DMS114 treated with DMSO at 0.1 percent for 48 hours (cell line): ENCODE measurements around the gene ASCC2.
"Not testable (repeated sequence)": the region's sequence is repeated elsewhere in the genome, so short reads cannot be mapped to it uniquely, and the experiment has no call there.

Experiments
- DNase-seq: peaks from one replicate; lab custom pipeline; 2025; ENCODE audit not compliant: unreplicated experiment; lab: John Stamatoyannopoulos, UW

Gene ASCC2

DNA sequence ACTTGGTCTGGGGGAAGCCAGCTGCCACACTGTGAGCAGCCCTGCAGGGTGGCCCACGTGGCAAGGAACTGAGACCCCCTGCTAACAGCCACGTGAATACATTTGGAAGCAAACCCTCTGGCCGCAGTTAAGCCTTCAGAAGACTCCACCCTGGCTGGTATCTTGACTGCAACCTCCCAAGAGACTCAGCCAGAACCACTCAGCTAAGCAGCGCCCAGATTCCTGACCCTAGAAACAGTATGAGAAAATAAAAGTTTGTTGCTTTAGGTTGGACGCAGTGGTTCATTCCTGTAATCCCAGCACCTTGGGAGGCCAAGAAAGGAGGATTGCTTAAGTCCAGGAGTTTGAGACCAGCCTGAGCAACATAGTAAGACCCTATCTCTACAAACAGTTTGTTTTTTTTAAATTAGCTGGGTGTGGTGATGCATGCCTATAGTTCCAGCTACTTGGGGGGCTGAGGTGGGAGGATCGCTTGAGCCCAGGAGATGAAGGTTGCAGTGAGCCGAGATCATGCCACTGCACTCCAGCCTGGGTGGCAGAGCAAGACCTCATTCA is 79.9 kb downstream of the ASCC2 start:
- DNase-seq, result no peak

DNA sequence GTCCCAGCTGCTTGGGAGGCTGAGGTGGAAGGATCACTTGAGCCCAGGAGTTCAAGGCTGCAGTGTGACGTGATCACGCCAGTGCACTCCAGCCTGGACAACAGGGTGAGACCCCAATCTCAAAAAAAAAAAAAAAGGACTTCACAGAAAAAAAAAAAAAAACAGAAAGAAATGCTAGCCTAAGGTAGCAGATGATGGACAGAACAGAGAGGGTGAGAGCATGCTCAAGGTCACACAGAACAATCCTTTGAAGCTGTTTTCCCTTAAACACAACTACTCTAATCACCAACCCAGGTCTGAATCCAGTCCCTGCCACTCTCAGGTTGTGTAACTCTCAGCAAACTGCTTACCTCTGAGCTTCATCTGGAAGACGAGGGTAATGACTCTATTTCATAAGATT is 81.0 kb downstream of the ASCC2 start:
- DNase-seq, result no peak

DNA sequence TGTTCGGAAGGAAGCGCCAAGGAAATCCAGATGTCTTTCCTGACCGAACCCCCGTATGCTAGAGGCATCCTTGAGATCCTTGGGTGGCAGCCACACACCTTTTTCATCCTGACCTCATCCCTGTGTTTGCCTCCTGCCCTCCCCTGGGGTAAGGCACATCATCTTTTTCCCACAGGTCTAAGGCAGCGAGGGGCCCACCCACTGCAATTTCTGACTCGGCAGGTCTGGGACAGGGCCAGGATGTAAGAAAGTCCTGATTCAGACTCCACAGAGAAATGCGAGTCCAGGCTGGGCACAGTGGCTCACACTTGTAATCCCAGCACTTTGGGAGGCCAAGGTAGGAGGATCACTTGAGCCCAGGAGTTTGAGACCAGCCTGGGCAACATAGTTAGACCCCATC is 81.7 kb downstream of the ASCC2 start:
- no peak for DNase-seq

DNA sequence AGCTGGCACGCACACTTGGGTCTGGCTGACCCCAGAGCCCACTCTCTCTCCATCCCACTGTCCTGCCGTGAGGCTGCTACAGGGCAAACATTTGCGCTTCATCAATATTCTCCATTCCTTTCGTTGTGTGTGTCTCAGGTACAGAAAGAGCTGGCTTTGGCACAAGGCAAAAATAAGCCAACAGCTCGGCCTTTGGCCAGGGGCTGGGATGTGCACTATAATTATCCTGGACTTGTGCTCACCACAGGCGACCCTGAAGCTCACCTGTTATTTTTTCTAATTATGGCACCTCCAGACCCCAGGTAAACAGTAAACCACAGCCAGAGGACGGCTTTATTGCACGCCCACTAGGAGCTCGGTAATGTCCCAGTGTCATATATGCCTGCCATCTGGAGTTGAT is 82.2 kb downstream of the ASCC2 start:
- DNase-seq, result no peak

DNA sequence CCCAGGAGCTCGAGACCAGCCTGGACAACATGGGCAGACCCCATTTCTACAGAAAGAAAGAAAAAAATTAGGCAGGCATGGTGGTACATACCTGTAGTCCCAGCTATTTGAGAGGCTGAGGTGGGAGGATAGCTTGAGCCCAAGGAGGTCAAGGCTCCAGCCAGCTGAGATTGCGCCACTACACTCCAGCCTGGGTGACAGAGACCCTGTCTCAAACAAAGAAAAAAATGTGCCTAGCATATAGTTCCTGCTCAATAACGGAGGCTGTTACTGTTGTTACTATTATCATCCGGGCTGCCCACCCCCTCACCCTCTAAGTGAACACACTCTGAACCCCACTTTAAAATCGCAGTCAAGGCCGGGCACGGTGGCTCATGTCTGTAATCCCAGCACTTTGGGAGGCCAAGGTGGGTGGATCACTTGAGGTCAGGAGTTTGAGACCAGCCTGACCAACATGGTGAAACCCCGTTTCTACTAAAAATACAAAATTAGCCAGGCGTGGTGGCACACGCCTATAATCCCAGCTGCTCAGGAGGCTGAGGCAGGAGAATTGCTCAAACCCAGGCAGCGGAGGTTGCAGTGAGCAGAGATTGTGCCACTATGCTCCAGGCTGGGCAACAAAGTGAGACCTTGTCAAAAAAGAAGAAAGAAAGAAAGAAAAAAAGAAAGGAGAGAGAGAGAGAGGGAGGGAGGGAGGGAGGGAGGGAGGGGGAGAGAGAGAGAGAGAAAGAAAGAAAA is 83.2 kb downstream of the ASCC2 start:
- DNase-seq, result not testable (repeated sequence)

DNA sequence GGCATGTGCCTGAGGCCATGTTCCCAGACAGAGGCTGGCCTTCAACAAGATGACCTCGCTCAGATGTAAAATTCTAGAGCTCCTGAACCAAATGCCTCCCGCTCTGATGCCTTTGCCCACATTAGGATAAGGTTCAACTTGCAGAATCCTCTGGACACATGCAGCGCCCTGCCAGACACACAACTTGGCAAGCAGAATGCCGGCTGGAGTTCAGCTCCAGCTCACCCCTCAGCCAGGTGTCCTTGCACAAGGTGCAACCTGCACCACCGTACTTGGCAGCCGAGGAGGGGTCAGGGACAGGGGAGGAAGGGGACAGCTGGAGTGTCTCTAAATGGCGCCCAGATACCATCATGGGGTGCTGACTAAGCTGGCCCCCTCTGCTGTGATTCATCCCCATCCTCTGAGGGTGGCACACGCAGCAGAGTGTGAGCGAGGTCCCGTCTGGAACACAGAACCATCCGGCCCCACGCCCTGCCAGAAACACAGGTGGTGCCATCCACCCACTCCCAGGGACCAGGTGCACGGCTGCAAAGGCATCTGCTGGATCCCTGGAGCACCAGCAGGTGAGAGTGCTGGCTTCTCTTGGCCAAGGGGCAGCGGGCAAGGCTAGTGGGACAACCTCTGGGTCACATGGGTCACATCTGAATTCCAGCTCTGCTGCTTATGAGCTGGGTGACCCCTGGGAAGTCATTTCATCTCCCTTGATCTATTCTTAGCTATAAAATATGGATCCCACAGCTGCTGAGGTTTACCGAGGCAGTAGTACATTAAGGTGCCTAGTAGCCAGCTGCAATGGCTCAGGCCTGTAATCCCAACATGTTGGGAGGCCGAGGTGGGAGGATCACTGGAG is 84.0 kb downstream of the ASCC2 start:
- DNase-seq, result no peak

DNA sequence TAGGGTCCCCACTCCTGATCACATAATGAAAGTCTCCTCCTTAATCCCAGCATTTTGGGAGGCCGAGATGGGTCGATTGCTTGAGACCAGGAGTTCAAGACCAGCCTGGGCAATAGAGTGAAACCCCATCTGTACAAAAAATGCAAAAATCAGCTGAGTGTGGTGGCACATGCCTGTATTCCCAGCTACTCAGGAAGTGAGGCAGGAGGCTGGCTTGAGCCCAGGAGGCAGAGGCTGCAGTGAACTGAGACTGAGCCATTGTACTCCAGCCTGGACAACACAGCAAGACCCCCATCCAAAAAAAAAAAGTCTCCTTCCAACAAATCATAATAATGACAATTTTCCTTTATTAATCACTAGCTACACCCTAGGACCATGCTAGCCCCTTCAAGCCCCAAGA is 86.4 kb downstream of the ASCC2 start:
- DNase-seq, result no peak

DNA sequence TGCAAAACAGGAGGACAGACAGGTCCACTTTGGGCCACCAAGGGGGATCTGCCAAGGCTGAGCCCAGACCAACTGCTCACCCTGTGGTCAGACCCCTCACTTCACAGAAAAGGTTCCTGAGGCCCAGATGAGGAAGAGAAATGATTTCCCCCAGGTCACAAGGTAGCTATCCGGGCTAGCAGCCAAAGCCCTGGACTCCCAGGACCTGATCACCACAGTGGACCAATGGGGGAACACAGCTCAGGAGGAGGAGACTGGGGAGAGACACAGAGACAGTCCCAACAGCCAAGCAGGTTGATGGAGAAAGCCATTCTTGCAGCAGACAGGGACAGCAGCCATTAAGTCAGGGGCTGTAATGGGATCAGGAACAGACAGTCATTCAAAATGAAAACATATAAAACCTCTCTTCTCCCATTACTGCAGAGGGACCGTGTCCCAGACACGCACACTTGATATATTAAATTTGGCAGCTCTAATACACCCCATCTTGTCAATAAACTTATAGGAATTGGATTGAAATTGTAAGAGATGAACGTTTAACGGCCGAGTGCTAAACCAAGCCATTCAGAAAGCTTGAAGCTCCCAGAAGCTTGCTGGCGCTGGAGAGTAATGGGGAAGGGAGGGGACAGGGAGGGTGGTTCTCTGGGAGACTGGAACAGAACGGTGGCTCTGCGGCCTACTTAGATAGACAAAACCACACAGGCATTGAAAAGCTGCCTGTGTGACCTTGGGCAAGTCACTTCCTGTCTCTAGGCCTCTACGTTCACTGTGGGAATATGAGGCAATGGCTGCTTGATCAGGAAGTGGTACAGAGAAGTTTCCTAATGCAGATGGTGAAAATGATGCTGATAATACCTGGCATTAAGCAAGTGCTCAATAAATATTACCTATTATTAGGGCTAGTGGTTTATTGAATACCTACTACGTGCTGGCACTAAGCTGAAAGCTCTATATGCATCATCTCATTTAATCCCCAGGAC is 87.2 kb downstream of the ASCC2 start:
- DNase-seq, result no peak

DNA sequence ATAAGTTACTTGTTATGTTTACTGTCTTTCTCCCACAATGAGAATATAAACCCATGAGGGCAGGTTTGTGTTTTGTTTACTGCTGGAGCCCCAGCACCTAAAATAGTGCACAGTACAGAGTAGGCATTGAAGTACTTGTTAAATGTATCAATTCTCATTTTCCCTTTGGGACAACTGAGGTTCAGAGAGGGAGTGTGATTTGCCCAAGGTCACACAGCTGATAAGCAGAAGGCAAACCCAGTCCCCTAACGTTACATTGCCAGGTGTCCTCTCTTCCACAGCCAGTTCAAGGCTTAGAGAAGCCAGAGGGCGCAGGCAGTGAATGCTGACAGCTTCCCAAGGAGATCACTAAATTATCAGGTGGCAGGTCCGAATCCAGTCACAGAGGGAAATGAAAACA is 88.0 kb downstream of the ASCC2 start:
- no peak for DNase-seq

DNA sequence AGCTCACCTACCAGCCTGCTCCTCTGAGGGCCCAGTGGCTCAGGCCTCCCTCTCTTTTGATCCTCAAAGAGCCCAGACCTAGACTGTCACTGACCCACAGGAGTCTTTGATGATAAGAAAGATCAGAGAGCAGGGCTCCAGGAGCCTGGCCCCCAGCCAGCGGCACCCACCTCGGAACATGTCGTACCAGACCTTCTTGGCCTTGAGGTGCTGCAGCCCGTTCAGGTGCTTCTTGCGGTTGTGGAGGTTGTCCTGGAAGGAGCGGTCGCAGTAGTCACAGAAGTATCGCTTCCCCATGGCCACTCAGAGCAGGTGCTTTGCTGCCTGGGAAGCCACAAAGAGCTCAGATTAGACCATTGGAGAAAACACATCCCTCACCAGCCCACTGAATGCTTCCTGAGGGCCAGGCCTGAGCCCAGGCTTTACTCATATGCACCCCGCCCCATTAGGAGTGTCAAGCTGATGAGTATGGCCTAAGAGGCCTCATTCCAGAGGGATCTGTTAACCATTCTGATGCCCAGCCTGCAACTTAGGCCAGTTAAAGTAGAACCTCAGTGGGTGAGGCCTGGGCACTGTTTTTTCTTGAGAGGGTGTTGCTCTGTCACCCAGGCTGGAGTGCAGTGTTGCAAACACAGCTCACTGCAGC is 89.7 kb downstream of the ASCC2 start:
- no peak for DNase-seq

DNA sequence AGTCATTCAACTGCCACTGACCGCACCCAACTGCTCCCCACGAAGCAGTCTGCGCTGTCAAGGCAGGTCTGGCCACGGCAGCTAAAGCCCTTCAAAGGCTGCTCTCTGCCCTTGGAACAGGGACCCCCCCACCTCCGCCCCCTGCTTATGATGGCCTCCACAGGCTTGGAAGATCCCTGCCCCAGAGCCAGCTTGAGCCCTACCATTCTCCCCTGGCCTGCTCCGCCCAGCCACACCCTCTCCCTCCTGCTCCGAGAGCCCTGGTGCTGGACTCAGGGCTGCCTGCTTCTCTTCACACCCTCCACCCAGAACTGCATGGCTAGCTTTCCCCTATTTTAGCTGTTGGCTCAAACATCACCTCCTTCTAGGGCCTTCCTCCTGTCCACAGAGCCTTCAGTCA is 90.2 kb downstream of the ASCC2 start:
- no peak for DNase-seq

DNA sequence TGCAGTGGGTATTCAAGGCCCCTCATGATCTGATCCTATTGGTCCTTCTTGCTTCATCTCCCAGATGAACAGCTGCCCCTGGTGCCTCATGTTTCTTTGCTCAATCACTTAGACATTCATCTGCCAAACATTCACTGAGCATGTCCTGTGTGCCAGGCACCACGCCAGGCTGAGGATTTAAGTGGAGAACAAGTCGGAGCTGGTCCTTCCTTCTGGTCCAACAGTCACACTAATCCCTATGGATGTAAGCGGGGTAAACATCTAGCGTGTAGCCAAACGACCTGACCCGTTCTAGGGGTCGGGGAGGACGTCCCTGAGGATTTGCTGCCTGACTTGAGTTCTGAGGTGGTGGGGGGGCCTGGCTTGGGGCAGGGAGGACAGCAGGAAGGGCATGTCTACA is 93.2 kb downstream of the ASCC2 start:
- DNase-seq, result no peak

DNA sequence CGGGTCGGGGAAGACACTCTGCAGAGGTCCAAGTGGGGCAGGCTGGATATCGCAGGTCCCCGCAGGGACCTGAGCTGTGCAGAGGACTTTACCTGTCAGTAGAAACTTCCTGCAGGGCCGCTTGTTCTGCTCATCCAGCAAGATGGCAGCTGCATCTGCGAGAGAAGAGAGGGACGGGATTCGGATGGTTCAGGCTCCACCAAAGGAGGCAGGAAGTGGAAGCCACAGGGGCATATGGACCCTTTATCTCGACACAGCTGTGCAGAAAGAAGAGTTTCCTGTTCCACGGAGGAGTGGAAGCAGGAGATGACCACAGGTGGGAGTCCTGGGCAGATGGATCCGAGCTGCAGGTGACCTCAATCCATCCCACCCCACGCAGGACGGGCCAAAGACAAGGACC is 95.7 kb downstream of the ASCC2 start:
- no peak for DNase-seq

DNA sequence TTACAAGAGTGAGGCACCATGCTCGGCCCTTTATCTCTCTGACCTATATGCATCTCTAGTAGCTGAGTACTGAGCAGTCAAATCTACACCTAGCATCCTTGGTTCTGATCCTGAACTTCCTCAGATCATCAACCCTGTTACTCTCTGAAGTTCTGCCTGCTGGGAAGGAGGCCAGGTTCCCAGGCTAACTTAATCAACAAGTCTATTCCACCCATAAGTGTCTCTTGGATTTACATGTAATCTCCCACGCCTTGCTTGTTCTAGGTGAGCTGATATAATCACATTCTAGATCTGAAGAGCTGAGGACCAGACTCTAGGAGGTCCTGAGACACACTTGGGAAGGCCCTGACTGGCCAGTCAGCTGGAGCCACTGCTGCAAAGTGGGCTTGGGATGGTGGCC is 96.1 kb downstream of the ASCC2 start:
- DNase-seq, result no peak

DNA sequence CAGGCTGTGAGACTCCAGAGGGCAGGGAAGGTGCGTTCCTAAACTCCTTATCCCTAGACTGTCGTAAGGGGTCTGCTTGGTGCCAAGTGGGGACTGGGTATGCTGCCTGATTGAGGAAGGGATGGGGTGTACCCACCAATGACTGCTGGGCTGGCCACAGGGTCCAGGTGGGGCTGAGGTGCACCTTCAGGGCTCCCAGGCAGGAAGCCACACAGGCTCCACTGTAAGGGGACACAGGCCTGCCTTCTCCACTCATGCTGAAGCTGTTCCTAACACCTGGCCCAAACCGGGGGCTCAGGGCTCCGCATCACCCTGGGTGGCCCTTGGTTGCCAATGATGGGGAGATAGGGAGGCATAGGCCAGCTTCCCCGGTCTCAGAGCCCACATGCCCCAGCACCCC is 97.9 kb downstream of the ASCC2 start:
- no peak for DNase-seq

DNA sequence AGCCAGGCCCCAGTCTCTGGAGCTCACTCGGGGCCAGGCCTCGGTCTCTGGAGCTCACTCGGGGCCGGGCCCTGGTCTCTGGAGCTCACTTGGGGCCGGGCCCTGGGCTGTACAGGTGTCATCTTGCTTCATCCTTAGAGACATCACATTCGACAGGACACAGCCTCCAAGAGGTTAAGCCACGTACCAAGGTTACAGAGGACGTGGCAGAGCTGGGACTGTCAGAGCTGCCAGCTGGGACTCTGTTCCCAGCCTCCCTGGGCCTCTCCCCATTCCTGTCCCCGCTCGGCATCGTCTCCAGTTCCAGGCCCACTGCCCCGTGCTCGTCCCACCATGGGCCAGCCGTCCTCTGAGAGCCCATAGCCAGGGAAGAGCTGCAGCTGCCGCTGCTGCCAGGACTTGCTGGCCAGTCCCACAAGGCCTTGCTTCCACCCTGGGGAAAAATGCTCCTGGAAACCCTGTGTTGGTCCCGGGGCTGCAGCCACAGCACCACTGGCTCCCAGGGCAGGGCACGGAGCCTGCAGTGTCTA is 98.7 kb downstream of the ASCC2 start:
- DNase-seq, result no peak
